RKO (cell line): ENCODE measurements around the gene MAGEL2.
"Not testable (repeated sequence)": the region's sequence is repeated elsewhere in the genome, so short reads cannot be mapped to it uniquely, and the experiment has no call there.

Experiments used
- DNase-seq: peaks from one replicate; pipeline ENCODE4 v3.0.0-alpha.2; 2016; ENCODE audit warnings: low spot score

MAGEL2 gene

GRCh38 chr15:23606226-23606625 is 41.4 kb downstream of the MAGEL2 start:
- DNase-seq: no peak

DNA sequence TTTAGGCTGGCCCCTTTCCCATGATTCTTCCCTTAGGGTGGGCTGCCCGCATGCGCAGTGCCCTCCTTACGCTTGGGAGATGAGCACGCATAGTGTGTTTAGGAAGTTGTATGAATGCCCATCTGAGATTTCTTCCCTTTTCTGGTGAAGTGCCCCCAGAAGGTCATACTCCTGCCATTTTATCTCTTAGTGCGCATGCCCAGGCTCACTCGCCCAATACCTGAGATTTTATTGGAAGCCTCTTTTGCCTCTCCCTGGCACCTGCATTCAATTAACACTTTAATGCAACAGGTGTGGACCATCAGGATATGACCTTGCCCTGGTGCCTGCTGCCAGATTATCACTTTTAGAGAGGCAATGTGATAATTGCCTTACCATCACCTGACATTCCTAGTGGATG is 45.5 kb downstream of the MAGEL2 start:
- no peak for DNase-seq

DNA sequence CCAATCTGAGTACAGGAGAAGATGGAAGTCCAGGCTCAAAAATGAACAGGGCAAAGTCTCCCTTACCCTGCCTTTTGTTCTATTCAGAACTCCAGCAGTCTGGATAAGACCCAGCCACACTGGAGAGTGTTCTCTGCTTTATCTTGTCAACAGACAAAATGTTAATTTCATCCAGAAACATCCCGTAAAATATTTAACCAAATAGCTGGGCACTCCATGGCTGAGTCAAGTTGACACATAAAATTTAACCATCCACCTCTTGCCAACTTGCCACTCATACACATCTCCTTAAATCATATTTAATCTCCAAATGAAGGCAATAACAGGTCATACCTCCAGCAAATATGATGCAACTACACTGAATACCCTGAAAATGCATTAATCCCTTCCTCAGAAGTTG is 48.6 kb downstream of the MAGEL2 start:
- DNase-seq: no peak

DNA sequence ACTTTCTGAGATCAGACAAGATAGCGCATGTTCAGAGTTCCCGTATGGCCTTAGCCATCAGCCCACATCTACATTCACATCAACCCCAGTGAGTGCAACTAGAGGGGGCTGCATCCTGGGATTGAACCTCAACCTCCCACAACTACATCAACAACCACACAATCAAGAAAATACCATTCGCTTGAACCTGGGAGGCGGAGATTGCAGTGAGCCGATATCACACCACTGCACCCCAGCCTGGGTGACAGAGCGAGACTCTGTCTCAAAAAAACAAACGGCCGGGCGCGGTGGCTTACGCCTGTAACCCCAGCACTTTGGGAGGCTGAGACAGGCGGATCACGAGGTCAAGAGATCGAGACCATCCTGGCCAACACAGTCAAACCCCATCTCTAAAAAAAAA is 50.4 kb downstream of the MAGEL2 start:
- not testable (repeated sequence) for DNase-seq

GRCh38 chr15:23596736-23597135 is 50.9 kb downstream of the MAGEL2 start:
- DNase-seq: no peak

GRCh38 chr15:23595368-23595767 is 52.3 kb downstream of the MAGEL2 start:
- DNase-seq: no peak

GRCh38 chr15:23594252-23594770 is 53.4 kb downstream of the MAGEL2 start:
- DNase-seq: no peak
